Lower lobe of right lung (tissue), 2 donors: ENCODE measurements around the gene PPP1R9A. TPM values are rescaled to one million over a fixed set of nuclear protein-coding genes. Genes with fewer than 3 reads are reported as not detected.
A peak's percentile ranks its signal among the peaks of the same experiment; 100 is the strongest.

ENCODE experiments used
- ATAC-seq, 2 donors: fragments of 200-7000 bp; cut with Tn5 transposase; one replicate each; pipeline ENCODE4 v1.9.1; 2020 to 2022; ENCODE audit warnings: mild to moderate bottlenecking in 2 of 2, moderate library complexity in 2 of 2
- DNase-seq: peaks from one replicate; pipeline ENCODE4 v3.0.0-alpha.2; 2020
- H3K27ac ChIP-seq: fragments of 200-600 bp; one replicate; pipeline ENCODE4 v1.8.0; 2022
- H3K27me3 ChIP-seq: fragments of 200-600 bp; one replicate; pipeline ENCODE4 v1.8.0; 2022; ENCODE audit warnings: low read depth
- H3K36me3 ChIP-seq: fragments of 200-600 bp; one replicate; pipeline ENCODE4 v1.8.0; 2022; ENCODE audit warnings: mild to moderate bottlenecking
- H3K4me1 ChIP-seq: fragments of 200-600 bp; one replicate; pipeline ENCODE4 v1.8.0; 2022
- H3K4me3 ChIP-seq: fragments of 200-600 bp; one replicate; pipeline ENCODE4 v1.8.0; 2022; ENCODE audit warnings: mild to moderate bottlenecking
- H3K9me3 ChIP-seq: fragments of 200-600 bp; one replicate; pipeline ENCODE4 v1.8.0; 2022
- CTCF ChIP-seq: fragments of 200-600 bp; IDR thresholded peaks from one replicate; pipeline ENCODE4 v1.8.0; 2022; ENCODE audit warnings: antibody characterized with exemption, mild to moderate bottlenecking
- intact Hi-C: fragments of 100-400 bp; cut with DNase I; formaldehyde crosslinking; loops from one replicate; pipeline ENCODE4 v1.11.0; 2022
- total RNA-seq: library from RNA; stranded (reverse); fragmentation: NEBNext Ultra II Directional; extraction: Animal tissue kit (Norgen Biotek cat#: 25700); gene quantifications from one replicate; pipeline ENCODE4 v1.2.1, GENCODE V29; 2021
- donor health status: DM: no; HTN: yes; CAD: no; lungs with severe emphysema.

The PPP1R9A gene
- total RNA-seq, 1 donor from 2014 or later: 28.9 TPM

- Histone ChIP-seq H3K4me3 (no peak overlapping the region), H3K4me1 (no peaks in the 10 kb centered on the region), H3K36me3 (no peaks in the 10 kb centered on the region), H3K9me3 (no peaks in the 10 kb centered on the region), H3K27me3 (no peaks in the 10 kb centered on the region), H3K27ac (no peak overlapping the region)
- DNase-seq: no peak
- peak in 1 of 2 donors; percentile 37 for ATAC-seq
- TF ChIP-seq CTCF: no peak
- intact Hi-C loops: no loop called here
These were observed 297.2 kb downstream of the PPP1R9A start for GRCh38 chr7:95204618-95205017.

GRCh38 chr7:95205665-95206225 lies 298.4 kb downstream of the PPP1R9A start:
- no peaks in the 10 kb centered on the region for H3K27me3 ChIP-seq
- no peaks in the 10 kb centered on the region for H3K9me3 ChIP-seq
- DNase-seq: no peak
- intact Hi-C loops: no loop called here
- no peak overlapping the region for H3K4me3 ChIP-seq
- no peak for TF ChIP-seq CTCF
- no peaks in the 10 kb centered on the region for H3K36me3 ChIP-seq
- no peak overlapping the region for H3K27ac ChIP-seq
- H3K4me1 ChIP-seq: no peaks in the 10 kb centered on the region
- ATAC-seq: no peak

GRCh38 chr7:95209276-95209675 lies 301.9 kb downstream of the PPP1R9A start:
- no peak for DNase-seq
- Histone ChIP-seq H3K4me1 (no peaks in the 10 kb centered on the region), H3K27ac (no peak overlapping the region), H3K36me3 (no peaks in the 10 kb centered on the region), H3K9me3 (no peaks in the 10 kb centered on the region), H3K4me3 (no peak overlapping the region), H3K27me3 (no peaks in the 10 kb centered on the region)
- TF ChIP-seq CTCF: no peak
- ATAC-seq: no peak
- intact Hi-C loops: no loop called here

- H3K27me3 ChIP-seq: no peaks in the 10 kb centered on the region
- intact Hi-C loops: no loop called here
- H3K4me3 ChIP-seq: no peak overlapping the region
- no peak overlapping the region for H3K27ac ChIP-seq
- no peaks in the 10 kb centered on the region for H3K9me3 ChIP-seq
- no peaks in the 10 kb centered on the region for H3K36me3 ChIP-seq
- DNase-seq: no peak
- TF ChIP-seq CTCF: no peak
- ATAC-seq: no peak
- no peaks in the 10 kb centered on the region for H3K4me1 ChIP-seq
These were observed 302.4 kb downstream of the PPP1R9A start for GRCh38 chr7:95209788-95210187.

- Histone ChIP-seq H3K36me3 (no peaks in the 10 kb centered on the region), H3K27me3 (no peaks in the 10 kb centered on the region), H3K9me3 (no peaks in the 10 kb centered on the region), H3K27ac (no peak overlapping the region), H3K4me1 (no peaks in the 10 kb centered on the region), H3K4me3 (no peak overlapping the region)
- DNase-seq: no peak
- ATAC-seq: no peak
- no peak for TF ChIP-seq CTCF
- intact Hi-C loops: no loop called here
These were observed 305.8 kb downstream of the PPP1R9A start for GRCh38 chr7:95213148-95213547.
